Cortex of kidney (tissue), 1 donor: Measurements from ENCODE around the gene PRKAG3.
"Not testable (repeated sequence)": the region's sequence is repeated elsewhere in the genome, so short reads cannot be mapped to it uniquely, and the experiment has no call there.

Experiments used
- DNase-seq: peaks from one replicate; lab custom pipeline; 2025; lab: John Stamatoyannopoulos, UW

Gene PRKAG3

DNA sequence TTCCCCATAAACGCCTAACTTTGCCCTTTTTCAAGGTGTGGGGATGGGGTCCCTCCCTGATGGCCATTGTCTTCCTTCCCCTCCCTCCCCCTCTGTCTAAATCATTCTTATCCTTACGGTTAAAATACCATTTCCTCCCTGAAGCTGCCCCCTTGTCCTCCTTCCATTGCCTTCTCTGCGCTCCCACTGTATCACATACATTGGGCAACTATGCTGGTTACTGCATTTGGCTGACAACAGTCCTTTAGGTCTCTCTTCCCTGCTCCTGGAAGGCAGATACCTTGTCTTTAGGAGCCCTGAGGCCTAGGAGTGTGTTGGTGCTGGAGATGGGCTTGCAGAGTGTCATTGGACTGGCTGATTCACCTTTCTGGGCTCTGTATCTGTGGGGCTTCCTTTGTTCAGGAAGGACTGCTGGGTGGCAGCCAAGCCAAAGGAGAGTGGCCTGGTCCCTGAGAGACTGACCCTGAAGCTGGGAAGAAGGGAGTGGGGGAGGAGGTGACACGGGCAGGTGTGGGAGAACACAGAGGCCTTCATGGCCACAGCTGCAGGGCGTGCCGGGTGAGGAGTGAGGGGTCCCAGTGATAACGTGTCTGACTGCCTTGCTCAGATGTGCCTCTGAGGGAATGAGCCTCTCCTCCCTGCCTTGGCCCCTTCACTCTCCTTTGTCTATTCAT, 30.2 kb upstream of the PRKAG3 start:
- no peak for DNase-seq

GRCh38 chr2:218860950-218861381, 29.4 kb upstream of the PRKAG3 start:
- DNase-seq = no peak

DNA sequence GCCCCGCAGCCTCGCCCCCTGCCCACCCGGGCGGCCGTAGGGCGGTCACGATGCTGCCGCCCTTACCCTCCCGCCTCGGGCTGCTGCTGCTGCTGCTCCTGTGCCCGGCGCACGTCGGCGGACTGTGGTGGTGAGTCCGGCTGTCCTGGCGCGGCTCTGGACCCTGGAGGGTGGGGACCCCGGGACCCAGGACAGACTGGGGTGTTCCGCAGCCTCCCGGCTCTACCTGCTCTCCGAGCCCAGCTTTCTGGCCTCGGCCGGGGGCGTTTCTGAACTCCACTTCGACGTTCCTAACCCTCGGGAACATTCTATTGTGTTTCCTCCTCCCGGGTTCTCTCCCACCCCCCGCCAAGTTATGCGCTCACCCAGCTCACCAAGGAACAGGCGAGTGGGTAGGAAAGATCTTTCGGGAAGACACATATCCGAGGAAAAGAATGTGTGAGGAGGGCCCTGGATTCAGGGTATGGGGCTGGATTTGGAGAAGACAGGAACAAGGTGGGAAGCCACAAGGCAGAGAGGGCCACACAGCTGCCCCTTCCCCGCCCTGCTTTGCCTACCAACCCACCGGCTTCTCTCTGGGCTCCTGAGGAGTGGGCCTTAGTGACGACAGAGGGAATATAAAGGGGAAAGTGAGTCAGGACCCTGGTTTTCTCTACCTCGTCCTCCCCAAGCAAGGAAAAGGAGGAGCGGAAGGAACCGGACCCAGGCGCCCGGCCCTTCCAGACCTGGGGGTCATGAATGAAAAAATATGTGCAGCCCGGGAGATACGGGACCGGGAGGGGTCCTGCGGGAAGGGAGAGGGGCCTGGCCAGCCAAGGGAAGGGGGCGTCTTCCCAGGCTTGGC, 28.6 kb upstream of the PRKAG3 start:
- DNase-seq = no peak

DNA sequence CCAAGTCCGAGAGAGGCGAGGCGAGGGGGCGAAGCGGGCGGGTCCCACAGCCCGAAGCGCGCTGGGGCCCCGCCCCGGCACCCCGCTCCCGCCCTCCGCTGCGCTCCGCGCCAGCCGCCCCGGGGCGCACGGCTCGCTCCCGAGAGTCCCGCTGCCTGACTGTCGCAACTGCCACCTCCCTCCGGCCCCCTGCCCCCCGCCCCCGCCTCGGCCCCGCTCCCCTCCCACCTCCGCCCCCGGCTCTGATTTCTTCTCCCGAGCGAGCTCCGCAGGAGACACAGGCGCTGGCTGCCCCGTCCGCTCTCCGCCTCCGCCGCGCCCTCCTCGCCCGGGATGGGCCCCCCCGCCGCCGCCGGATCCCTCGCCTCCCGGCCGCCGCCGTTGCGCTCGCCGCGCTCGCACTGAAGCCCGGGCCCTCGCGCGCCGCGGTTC, 28.0 kb upstream of the PRKAG3 start, which contains the start of gene WNT6:
TSS of gene WNT6 (plus strand) at position 250 of the 432 bp plus-strand sequence. CDS start 233 bp downstream, outside the sequence.
- no peak for DNase-seq

GRCh38 chr2:218858671-218859555, 27.3 kb upstream of the PRKAG3 start:
- DNase-seq = no peak

- no peak for DNase-seq
These were observed 26.5 kb upstream of the PRKAG3 start for GRCh38 chr2:218858138-218858445.

DNA sequence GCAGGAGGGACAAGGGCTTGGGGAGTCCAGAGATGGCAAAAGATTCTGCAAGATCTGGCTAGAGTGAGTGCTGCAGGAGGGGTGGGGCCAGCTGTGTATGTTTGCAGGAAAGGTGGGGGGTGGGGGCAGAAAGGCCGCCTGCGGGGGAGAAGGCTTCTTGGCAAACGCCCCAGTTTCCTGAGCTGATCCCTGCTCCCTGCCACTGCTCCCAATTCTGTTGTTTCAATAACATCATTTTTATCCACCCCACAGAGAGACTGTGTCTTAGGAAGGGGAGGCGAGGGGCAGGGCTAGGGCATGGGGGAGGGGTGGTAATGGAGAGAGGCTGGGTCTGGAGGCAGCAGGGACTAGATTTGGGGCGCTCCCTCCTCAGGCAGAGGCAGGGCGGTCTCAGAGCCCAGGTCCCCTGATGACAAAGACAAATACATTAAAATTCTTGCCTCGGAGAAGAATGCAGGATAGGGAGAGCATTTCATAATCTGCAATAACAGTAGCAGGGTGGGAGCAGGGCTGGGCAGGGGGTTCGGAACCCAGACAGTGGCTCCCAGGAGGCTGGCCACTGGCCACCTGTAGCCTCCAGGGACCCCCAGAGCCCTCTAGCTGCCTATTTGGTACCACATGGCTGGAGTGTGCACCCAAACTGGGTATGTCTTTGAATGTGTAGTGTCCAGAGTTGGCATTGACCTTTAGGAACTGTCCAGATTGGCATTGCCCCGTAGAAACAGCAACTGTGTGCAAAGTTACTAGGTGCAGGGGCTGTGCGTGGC, 26.0 kb upstream of the PRKAG3 start:
- no peak for DNase-seq

GRCh38 chr2:218856896-218857243, 25.3 kb upstream of the PRKAG3 start:
- no peak for DNase-seq

DNA sequence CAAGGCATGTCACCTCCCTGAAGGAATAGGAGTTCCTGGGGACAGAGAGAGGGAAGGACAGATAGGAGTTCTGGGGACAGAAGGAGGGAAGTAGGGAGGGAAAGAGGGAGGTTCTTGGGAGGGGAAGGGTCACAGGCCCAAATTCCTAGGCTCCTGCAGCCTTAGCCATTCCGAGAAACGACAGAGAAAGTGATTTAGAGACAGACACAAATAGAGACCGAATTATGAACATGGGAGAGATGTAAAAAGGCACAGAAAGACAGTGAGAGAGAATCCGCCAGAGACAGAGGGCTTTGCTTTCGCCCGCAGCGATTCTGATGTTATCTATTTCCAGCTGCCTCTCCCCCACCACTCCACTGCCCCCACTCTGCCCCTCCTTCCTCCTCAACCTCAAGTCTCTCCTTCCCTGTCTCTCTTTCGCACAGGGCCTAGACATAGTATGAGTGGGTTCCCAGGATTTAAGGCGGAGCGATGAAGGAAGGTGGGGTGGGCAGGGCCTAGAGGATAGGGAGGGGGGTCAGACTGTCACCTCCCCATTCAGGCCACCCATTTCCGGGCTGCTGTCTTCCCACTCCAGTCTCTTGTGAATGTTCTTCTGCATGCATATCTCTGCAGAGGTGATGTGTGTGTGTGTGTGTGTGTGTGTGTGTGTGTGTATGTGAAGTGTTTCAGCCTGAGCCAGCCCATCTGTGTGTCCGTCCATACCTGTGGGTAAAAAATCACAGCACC, 24.7 kb upstream of the PRKAG3 start:
- no peak for DNase-seq

DNA sequence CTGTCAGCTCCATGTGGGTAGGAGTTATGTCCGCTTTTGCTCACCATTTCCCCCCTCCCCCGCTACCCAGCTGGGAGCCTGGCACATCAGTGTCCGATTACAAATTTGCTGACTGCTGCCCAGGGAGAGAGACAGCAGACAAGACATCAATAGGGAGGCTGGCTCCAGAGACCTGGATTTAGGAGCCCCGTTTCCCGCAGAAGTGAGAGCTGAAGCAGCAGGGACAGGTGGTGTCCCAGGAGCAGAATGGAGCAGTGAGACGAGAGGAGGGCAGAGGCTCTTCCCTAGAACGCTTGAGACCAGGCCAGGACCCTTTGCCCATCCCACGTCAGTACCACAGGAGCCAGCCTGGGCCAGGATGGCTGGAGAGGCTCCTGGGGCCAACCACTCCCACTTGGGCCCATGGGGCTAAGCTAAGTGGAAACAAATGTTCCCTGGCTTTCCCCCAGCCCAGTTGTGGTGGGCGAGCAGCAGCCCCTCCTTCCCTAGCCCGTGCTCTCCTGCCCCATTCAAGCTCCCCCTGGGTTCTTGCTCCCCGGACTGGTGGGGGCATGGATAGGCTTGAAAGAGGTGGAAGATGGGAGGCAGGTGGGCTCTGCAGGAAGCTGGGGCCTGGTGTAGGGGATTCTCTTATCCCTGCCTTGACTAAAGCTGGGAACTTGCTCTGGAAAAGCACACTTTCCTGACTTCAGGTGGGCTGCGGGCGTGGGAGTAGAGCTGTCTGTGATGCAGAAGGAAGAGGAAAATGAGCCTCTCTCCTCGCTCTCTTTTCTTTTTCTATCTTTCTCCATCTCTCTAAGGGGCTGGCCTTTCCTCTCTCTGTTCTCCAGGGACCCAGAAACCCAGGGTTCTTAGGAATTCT, 23.9 kb upstream of the PRKAG3 start:
- DNase-seq = no peak

DNA sequence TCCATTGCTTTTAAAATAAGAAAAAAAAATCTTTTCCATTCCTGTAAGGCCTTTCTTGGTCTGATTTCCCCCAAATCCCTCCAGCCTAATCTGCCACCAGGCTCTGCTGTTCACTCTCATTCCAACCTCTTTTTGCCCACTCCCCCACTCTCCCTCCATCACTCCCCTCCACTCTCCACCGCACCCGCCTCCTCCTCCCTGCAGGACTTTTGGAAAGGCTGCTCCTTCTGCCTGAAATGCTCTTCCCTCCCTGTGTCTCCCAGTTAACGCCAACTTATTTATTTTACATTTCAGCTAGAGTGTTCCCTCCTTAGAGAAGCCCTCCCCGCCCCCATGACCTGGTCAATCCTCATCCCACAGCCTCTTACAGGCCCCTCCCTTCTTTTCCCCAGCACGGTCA, 23.3 kb upstream of the PRKAG3 start:
- DNase-seq = no peak

DNA sequence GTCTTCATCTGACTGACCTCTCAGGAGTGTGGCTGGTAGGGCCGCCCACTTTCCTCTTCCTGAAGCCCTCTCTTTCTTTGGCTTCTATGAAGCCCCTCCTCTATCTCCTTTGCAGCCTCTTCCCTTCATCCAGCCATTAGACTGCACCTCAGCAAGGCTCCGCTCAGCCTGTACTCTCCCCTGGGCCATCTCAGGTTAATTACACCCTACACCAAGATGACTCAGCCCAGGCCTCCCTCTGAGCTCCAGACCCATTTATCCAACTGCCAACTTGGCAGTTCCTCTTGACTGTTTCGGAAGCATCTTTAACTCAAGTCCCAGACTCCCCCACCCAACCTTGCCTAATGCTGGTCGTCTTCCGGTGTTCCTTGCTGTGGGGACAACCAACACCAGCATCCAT, 22.2 kb upstream of the PRKAG3 start:
- DNase-seq = no peak

GRCh38 chr2:218852911-218853667, 21.5 kb upstream of the PRKAG3 start:
- DNase-seq = no peak

- DNase-seq = no peak
These were observed 19.7 kb upstream of the PRKAG3 start for GRCh38 chr2:218851286-218851685.

GRCh38 chr2:218850796-218851195, 19.2 kb upstream of the PRKAG3 start:
- DNase-seq = no peak

- DNase-seq = no peak
These were observed 18.1 kb upstream of the PRKAG3 start for GRCh38 chr2:218849721-218850120.

GRCh38 chr2:218846963-218847362, 15.4 kb upstream of the PRKAG3 start:
- not testable (repeated sequence) for DNase-seq

DNA sequence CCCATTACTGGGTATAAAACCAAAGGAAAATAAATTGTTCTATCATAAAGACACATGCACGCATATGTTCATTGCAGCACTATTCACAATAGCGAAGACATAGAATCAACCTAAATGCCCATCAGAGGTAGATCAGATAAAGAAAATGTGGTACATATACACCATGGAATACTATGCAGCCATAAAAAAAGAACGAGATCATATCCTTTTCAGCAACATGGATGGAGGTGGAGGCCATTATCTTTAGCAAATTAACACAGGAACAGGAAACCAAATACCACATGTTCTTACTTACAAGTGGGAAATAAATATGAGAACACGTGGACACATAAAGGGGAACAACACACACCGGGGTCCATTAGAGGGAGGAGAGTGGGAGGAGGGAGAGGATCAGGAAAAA, 12.7 kb upstream of the PRKAG3 start:
- not testable (repeated sequence) for DNase-seq

GRCh38 chr2:218839888-218840287, 8.3 kb upstream of the PRKAG3 start:
- no peak for DNase-seq
